HCT116 (cell line): ENCODE measurements around the gene MAGOH. TPM values are rescaled to one million over a fixed set of nuclear protein-coding genes. Genes with fewer than 3 reads are reported as not detected.

Experiments
- ATAC-seq: fragments of 200-7000 bp; cut with Tn5 transposase; 2 replicates; pipeline ENCODE4 v1.9.1; 2020; ENCODE audit warnings: mild to moderate bottlenecking, moderate library complexity
- BruUV-seq: library from RNA; stranded (reverse); fragments of 400-500 nt; replicated peaks from 2 replicates; lab custom pipeline; 2021; lab: Mats Ljungman, UMichigan
- CTCF ChIA-PET: fragments of 300-600 bp; sonication (Branson Sonifier 250); formaldehyde crosslinking; loops from one replicate; lab custom pipeline; 2021; ENCODE audit warnings: antibody characterized with exemption; lab: Charles Lee
- POLR2A ChIA-PET: fragments of 300-600, 350-600 bp; sonication (Branson Sonifier 250); formaldehyde crosslinking; loops from one replicate; lab custom pipeline; 2021; ENCODE audit warnings: antibody characterized with exemption; lab: Charles Lee
- RAD21 ChIA-PET, 2 experiments: fragments of 300-600 bp; sonication (Branson Sonifier 250); formaldehyde crosslinking; loops; one replicate each; lab custom pipeline; 2023; ENCODE audit warnings: low total read pairs in 2 of 2; ENCODE audit not compliant: uncharacterized antibody in 2 of 2, unreplicated experiment in 2 of 2, low non-redundant PET in 1 of 2; lab: Charles Lee
- DNase-seq: peaks from one replicate; pipeline ENCODE4 v3.0.0-alpha.2; 2010; ENCODE audit warnings: low read depth, low spot score
- H2AFZ ChIP-seq: fragments of 200-600 bp; shearing (Covaris generic), sonication (generic); 2 replicates; pipeline ENCODE4 v1.6.1; 2017; ENCODE audit warnings: low read depth, mixed run types, mixed read lengths, antibody characterized with exemption, low read length; ENCODE audit not compliant: poor library complexity, severe bottlenecking
- H3K27ac ChIP-seq: 2 replicates; pipeline ENCODE4 v1.5.1; 2012; ENCODE audit warnings: low read depth, low read length
- H3K27me3 ChIP-seq: fragments of 200-600 bp; sonication (generic); 2 replicates; pipeline ENCODE4 v1.6.1; 2016; ENCODE audit warnings: mixed run types, low read length, mixed read lengths; ENCODE audit not compliant: insufficient read depth
- H3K36me3 ChIP-seq, 2 experiments: fragments of 200-500 bp in 1 of 2; fragments of 200-600 bp in 1 of 2; sonication (Bioruptor generic) in 1 of 2; sonication (generic) in 1 of 2; 2 replicates each; pipeline versions ENCODE4 v1.5.1 to v1.6.1; 2014 to 2016; ENCODE audit warnings: low read length in 2 of 2, inconsistent platforms in 1 of 2, mixed read lengths in 1 of 2, mixed run types in 1 of 2; ENCODE audit not compliant: insufficient read depth in 2 of 2, control insufficient read depth in 1 of 2
- H3K4me1 ChIP-seq, 2 experiments: fragments of 200-600 bp in 1 of 2; sonication (generic) in 1 of 2; 2 replicates each; pipeline versions ENCODE4 v1.5.1 to v1.6.1; 2012 to 2017; ENCODE audit warnings: low read length in 2 of 2, inconsistent platforms in 1 of 2, mild to moderate bottlenecking in 1 of 2, mixed read lengths in 1 of 2, mixed run types in 1 of 2, moderate library complexity in 1 of 2; ENCODE audit not compliant: insufficient read depth in 2 of 2, control insufficient read depth in 1 of 2
- H3K4me2 ChIP-seq: fragments of 200-600 bp; sonication (generic); 2 replicates; pipeline ENCODE4 v1.6.1; 2017; ENCODE audit warnings: mixed run types, low read length, mixed read lengths
- H3K4me3 ChIP-seq, 2 experiments: fragments of 200-600 bp in 1 of 2; sonication (generic) in 1 of 2; replicated peaks in 1 of 2; 2 replicates each; pipeline ENCODE4 v1.5.1; 2011 to 2016; ENCODE audit warnings: low read length in 2 of 2, control low read depth in 1 of 2, low read depth in 1 of 2, mild to moderate bottlenecking in 1 of 2, mixed read lengths in 1 of 2, mixed run types in 1 of 2
- H3K79me2 ChIP-seq: fragments of 200-600 bp; sonication (generic); 2 replicates; pipeline ENCODE4 v1.6.1; 2017; ENCODE audit warnings: mild to moderate bottlenecking, mixed run types, low read length, moderate library complexity, mixed read lengths; ENCODE audit not compliant: insufficient read depth
- H3K9ac ChIP-seq: fragments of 200-600 bp; sonication (generic); 2 replicates; pipeline ENCODE4 v1.6.1; 2016; ENCODE audit warnings: low read length, mixed read lengths
- H3K9me2 ChIP-seq: fragments of 200-600 bp; sonication (generic), shearing (Covaris generic); 2 replicates; pipeline ENCODE4 v1.6.1; 2017; ENCODE audit warnings: mixed run types, mild to moderate bottlenecking, moderate library complexity; ENCODE audit not compliant: insufficient read depth
- H3K9me3 ChIP-seq, 2 experiments: fragments of 200-500 bp in 1 of 2; fragments of 200-600 bp in 1 of 2; sonication (Bioruptor generic) in 1 of 2; sonication (generic) in 1 of 2; 2 replicates each; pipeline ENCODE4 v1.6.1; 2014 to 2017; ENCODE audit warnings: low read length in 2 of 2, mixed read lengths in 2 of 2, inconsistent platforms in 1 of 2, low read depth in 1 of 2, mild to moderate bottlenecking in 1 of 2, mixed run types in 1 of 2, moderate library complexity in 1 of 2; ENCODE audit not compliant: control insufficient read depth in 1 of 2, insufficient read depth in 1 of 2
- H4K20me1 ChIP-seq: fragments of 200-600 bp; sonication (generic), shearing (Covaris generic); 2 replicates; pipeline ENCODE4 v1.6.1; 2017; ENCODE audit warnings: mixed run types, mild to moderate bottlenecking, moderate library complexity; ENCODE audit not compliant: insufficient read depth
- CBX3 ChIP-seq: IDR thresholded peaks from 2 replicates; pipeline ENCODE4 v1.6.1; 2012; ENCODE audit warnings: low read depth
- CEBPB ChIP-seq: IDR thresholded peaks from 2 replicates; pipeline ENCODE4 v1.6.1; 2012; ENCODE audit warnings: low read depth
- EGR1 ChIP-seq: IDR thresholded peaks from 2 replicates; pipeline ENCODE4 v1.6.1; 2012; ENCODE audit warnings: low read depth
- ELF1 ChIP-seq: IDR thresholded peaks from 2 replicates; pipeline ENCODE4 v1.6.1; 2012; ENCODE audit warnings: low read depth, borderline replicate concordance
- EZH2phosphoT487 ChIP-seq: fragments of 200-600 bp; IDR thresholded peaks from 2 replicates; pipeline ENCODE4 v1.6.1; 2018; ENCODE audit warnings: antibody characterized with exemption, borderline replicate concordance
- FOSL1 ChIP-seq: IDR thresholded peaks from 2 replicates; pipeline ENCODE4 v1.6.1; 2012; ENCODE audit warnings: low read depth
- POLR2AphosphoS5 ChIP-seq: IDR thresholded peaks from 2 replicates; pipeline ENCODE4 v1.6.1; 2011; ENCODE audit warnings: mild to moderate bottlenecking, low read depth, low read length, moderate library complexity
- RAD21 ChIP-seq: IDR thresholded peaks from 2 replicates; pipeline ENCODE4 v1.6.1; 2012; ENCODE audit warnings: low read depth, mild to moderate bottlenecking
- SP1 ChIP-seq: IDR thresholded peaks from 2 replicates; pipeline ENCODE4 v1.6.1; 2012; ENCODE audit warnings: low read depth
- SRF ChIP-seq: IDR thresholded peaks from 2 replicates; pipeline ENCODE4 v1.6.1; 2012; ENCODE audit warnings: low read depth
- TCF7L2 ChIP-seq: IDR thresholded peaks from 2 replicates; pipeline ENCODE4 v1.7.0; 2011; ENCODE audit warnings: borderline replicate concordance, inconsistent platforms; ENCODE audit not compliant: insufficient read depth, insufficient read length; ENCODE audit errors: extremely low read depth
- YY1 ChIP-seq: IDR thresholded peaks from 2 replicates; pipeline ENCODE4 v1.6.1; 2011; ENCODE audit warnings: low read length, low read depth, moderate library complexity, mild to moderate bottlenecking; ENCODE audit not compliant: insufficient replicate concordance; ENCODE audit errors: extremely low read depth
- ZFX ChIP-seq: fragments of 450-650 bp; IDR thresholded peaks from 2 replicates; pipeline ENCODE4 v1.6.1; 2017
- intact Hi-C: fragments of 100-400 bp; cut with micrococcal nuclease; formaldehyde crosslinking; loops from 2 replicates; pipeline ENCODE4 v1.10.0; 2022
- total RNA-seq: library from RNA; stranded (reverse); gene quantifications from one replicate; pipeline ENCODE4 v1.2.1, GENCODE V29; 2021; ENCODE audit not compliant: unreplicated experiment
- TF ChIP-seq, protein P1 (sequence below): IDR thresholded peaks from 2 replicates; pipeline ENCODE4 v1.6.1; 2012; ENCODE audit warnings: low read depth
- TF ChIP-seq, protein P2 (sequence below): IDR thresholded peaks from 2 replicates; pipeline ENCODE4 v1.6.1; 2012

The MAGOH gene
- total RNA-seq, 1 experiment from 2014 or later: 63.7 TPM

GRCh38 chr1:53197291-53198200 lies 40.8 kb downstream of the MAGOH start:
- H3K36me3 ChIP-seq: peaks cover 0 to 4% of the 10 kb centered on the region in 2 experiments; a peak in 2 of 4 replicates
- CTCF ChIA-PET: interaction anchor here (0.5 kb wide), 1 partner anchor 33 kb away, joined by 3 read pairs; no protein-coding TSS in a partner anchor
- peak; percentile 31 for ATAC-seq

GRCh38 chr1:53196485-53197290 lies 41.6 kb downstream of the MAGOH start, which contains the start of gene CPT2:
Gene CPT2 (plus strand): TSS chr1:53196824. CDS start chr1:53196944, 120 bp downstream.
- intact Hi-C loops: no loop called here
- RAD21 ChIA-PET: no interaction called here
- 0 out of 4 replicates have a peak, but pooled peaks cover 0 to 2% of the 10 kb centered on the region in 2 experiments for H3K36me3 ChIP-seq
- peaks cover 18% of the 10 kb centered on the region for H3K79me2 ChIP-seq
- H3K4me2 ChIP-seq: peak within 1 kb of the TSS; percentile 93
- CTCF ChIA-PET: interaction anchor here (4.7 kb wide), 1 partner anchor 14 kb away, joined by 15 read pairs; no protein-coding TSS in a partner anchor
- H3K4me1 ChIP-seq: peaks cover 10 to 24% of the 10 kb centered on the region in 2 experiments
- POLR2A ChIA-PET: no interaction called here
- H3K9ac ChIP-seq: peak within 1 kb of the TSS; percentile 91
- no peaks in the 10 kb centered on the region for H3K9me3 ChIP-seq
- H3K27ac ChIP-seq: peak within 1 kb of the TSS; percentile 81
- DNase-seq (peak; percentile 71), ATAC-seq (peak; percentile 99)
- H3K27me3 ChIP-seq: no peaks in the 10 kb centered on the region
- peak within 1 kb of the TSS; percentile 66 to 83 for H3K4me3 ChIP-seq
- no TSS peak for BruUV-seq
- no peaks in the 10 kb centered on the region for H4K20me1 ChIP-seq
- no peaks in the 10 kb centered on the region for H3K9me2 ChIP-seq
- peak within 1 kb of the TSS; percentile 83 for H2AFZ ChIP-seq
- TF ChIP-seq SRF (peak; percentile 79), EGR1 (no peak), SP1 (peak; percentile 41; the same call in 1 of the 2 replicates), CBX3 (no peak), RAD21 (no peak), ELF1 (peak; percentile 71), TCF7L2 (no peak), CEBPB (no peak), YY1 (peak; percentile 46)
- TF ChIP-seq, protein P1, sequence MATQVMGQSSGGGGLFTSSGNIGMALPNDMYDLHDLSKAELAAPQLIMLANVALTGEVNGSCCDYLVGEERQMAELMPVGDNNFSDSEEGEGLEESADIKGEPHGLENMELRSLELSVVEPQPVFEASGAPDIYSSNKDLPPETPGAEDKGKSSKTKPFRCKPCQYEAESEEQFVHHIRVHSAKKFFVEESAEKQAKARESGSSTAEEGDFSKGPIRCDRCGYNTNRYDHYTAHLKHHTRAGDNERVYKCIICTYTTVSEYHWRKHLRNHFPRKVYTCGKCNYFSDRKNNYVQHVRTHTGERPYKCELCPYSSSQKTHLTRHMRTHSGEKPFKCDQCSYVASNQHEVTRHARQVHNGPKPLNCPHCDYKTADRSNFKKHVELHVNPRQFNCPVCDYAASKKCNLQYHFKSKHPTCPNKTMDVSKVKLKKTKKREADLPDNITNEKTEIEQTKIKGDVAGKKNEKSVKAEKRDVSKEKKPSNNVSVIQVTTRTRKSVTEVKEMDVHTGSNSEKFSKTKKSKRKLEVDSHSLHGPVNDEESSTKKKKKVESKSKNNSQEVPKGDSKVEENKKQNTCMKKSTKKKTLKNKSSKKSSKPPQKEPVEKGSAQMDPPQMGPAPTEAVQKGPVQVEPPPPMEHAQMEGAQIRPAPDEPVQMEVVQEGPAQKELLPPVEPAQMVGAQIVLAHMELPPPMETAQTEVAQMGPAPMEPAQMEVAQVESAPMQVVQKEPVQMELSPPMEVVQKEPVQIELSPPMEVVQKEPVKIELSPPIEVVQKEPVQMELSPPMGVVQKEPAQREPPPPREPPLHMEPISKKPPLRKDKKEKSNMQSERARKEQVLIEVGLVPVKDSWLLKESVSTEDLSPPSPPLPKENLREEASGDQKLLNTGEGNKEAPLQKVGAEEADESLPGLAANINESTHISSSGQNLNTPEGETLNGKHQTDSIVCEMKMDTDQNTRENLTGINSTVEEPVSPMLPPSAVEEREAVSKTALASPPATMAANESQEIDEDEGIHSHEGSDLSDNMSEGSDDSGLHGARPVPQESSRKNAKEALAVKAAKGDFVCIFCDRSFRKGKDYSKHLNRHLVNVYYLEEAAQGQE: no peak

More at GRCh38 chr1:53197291-53198200, 40.8 kb downstream of the MAGOH start:
- BruUV-seq: TSS peak; percentile 57
- H3K9me2 ChIP-seq: no peaks in the 10 kb centered on the region
- TF ChIP-seq POLR2AphosphoS5: no peak
- TF ChIP-seq FOSL1: no peak
- TF ChIP-seq EGR1: no peak
- TF ChIP-seq EZH2phosphoT487: no peak
- TF ChIP-seq, protein P2, sequence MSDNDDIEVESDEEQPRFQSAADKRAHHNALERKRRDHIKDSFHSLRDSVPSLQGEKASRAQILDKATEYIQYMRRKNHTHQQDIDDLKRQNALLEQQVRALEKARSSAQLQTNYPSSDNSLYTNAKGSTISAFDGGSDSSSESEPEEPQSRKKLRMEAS: no peak
- no peak for TF ChIP-seq CEBPB
- no peak for TF ChIP-seq SP1
- no peak for TF ChIP-seq ZFX
- DNase-seq: no peak
- ChIA-PET POLR2A (no interaction called here), RAD21 (no interaction called here)
- H2AFZ ChIP-seq: no peak overlapping the region
- no peaks in the 10 kb centered on the region for H4K20me1 ChIP-seq
- H3K27ac ChIP-seq: peak overlapping the region; percentile 81
- peaks cover 10 to 24% of the 10 kb centered on the region in 2 experiments for H3K4me1 ChIP-seq
- intact Hi-C loops: no loop called here
- H3K9me3 ChIP-seq: no peaks in the 10 kb centered on the region
- H3K4me2 ChIP-seq: peak overlapping the region; percentile 93
- H3K4me3 ChIP-seq: peak overlapping the region; percentile 66 to 83
- H3K79me2 ChIP-seq: peaks cover 18% of the 10 kb centered on the region
- peak overlapping the region; percentile 91 for H3K9ac ChIP-seq
- H3K27me3 ChIP-seq: no peaks in the 10 kb centered on the region
